GM23248 (cell line): Measurements from ENCODE around the gene DDX11.
"Not testable (repeated sequence)": the region's sequence is repeated elsewhere in the genome, so short reads cannot be mapped to it uniquely, and the experiment has no call there.

Experiments used
- EZH2 ChIP-seq: fragments of 200-600 bp; sonication (generic); IDR thresholded peaks from 2 replicates; pipeline ENCODE4 v1.6.1; 2018; ENCODE audit warnings: antibody characterized with exemption, mild to moderate bottlenecking; ENCODE audit not compliant: insufficient read depth, poor library complexity, severe bottlenecking
- EZH2phosphoT487 ChIP-seq: fragments of 200-600 bp; sonication (generic); IDR thresholded peaks from 2 replicates; pipeline ENCODE4 v1.6.1; 2018; ENCODE audit warnings: antibody characterized with exemption, moderate library complexity, mild to moderate bottlenecking, low read depth; ENCODE audit not compliant: insufficient read depth

DNA sequence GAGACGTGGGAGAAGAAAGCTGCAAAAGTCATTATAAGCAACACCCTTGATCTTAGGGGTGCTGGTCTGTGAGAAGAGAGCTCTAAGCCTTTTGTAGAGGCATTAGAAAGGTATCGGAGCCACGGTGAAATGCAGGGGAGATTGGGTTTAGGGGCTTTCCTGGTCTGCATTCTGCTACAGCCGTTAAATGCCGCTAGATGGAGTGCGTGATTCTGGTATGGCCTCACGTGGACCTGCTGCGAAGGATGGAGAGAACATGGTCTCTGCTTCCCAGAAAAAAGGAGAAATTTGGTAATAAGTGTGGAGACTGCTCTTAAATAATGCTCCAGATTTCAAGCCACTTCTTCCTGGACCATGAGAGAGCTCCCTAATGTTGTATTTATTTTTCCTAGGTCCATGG lies 4.3 kb downstream of the DDX11 start:
- not testable (repeated sequence) for TF ChIP-seq EZH2, EZH2phosphoT487
